DND-41 (cell line): ENCODE results near the gene HEY2.

Experiments
- ATAC-seq: fragments of 200-7000 bp; cut with Tn5 transposase; 3 replicates; pipeline ENCODE4 v1.9.1; 2021; ENCODE audit warnings: low read depth; ENCODE audit not compliant: insufficient read depth
- DNase-seq: peaks from one replicate; pipeline ENCODE4 v3.0.0-alpha.2; 2020
- H2AFZ ChIP-seq: 2 replicates; pipeline ENCODE4 v1.6.0; 2012; ENCODE audit warnings: low read depth, low read length
- H3K27ac ChIP-seq: 2 replicates; pipeline ENCODE4 v1.5.1; 2012; ENCODE audit warnings: low read length, inconsistent platforms
- H3K27me3 ChIP-seq: fragments of 200-600 bp; sonication (generic); 2 replicates; pipeline ENCODE4 v1.6.0; 2012; ENCODE audit warnings: low read length, mild to moderate bottlenecking, inconsistent platforms; ENCODE audit not compliant: insufficient read depth, poor library complexity
- H3K36me3 ChIP-seq: 2 replicates; pipeline ENCODE4 v1.5.1; 2012; ENCODE audit warnings: low read length, inconsistent platforms; ENCODE audit not compliant: insufficient read depth
- H3K4me1 ChIP-seq: 2 replicates; pipeline ENCODE4 v1.5.1; 2012; ENCODE audit warnings: mild to moderate bottlenecking, low read length; ENCODE audit not compliant: insufficient read depth
- H3K4me2 ChIP-seq: 2 replicates; pipeline ENCODE4 v1.6.0; 2012; ENCODE audit warnings: mild to moderate bottlenecking, moderate library complexity, low read length, inconsistent platforms; ENCODE audit not compliant: insufficient read depth
- H3K4me3 ChIP-seq, 2 experiments: fragments of 200-600 bp in 1 of 2; shearing (Covaris generic) in 1 of 2; 2 replicates each; pipeline ENCODE4 v1.5.1; 2012 to 2016; ENCODE audit warnings: inconsistent platforms in 2 of 2, low read length in 2 of 2, mild to moderate bottlenecking in 2 of 2, low read depth in 1 of 2, moderate library complexity in 1 of 2
- H3K79me2 ChIP-seq: 2 replicates; pipeline ENCODE4 v1.6.0; 2012; ENCODE audit warnings: low read length, inconsistent platforms; ENCODE audit not compliant: insufficient read depth
- H3K9ac ChIP-seq: 2 replicates; pipeline ENCODE4 v1.6.0; 2012; ENCODE audit warnings: low read depth, mild to moderate bottlenecking, inconsistent platforms, low read length, moderate library complexity
- H3K9me3 ChIP-seq: 2 replicates; pipeline ENCODE4 v1.5.1; 2012; ENCODE audit warnings: low read length, moderate library complexity, mild to moderate bottlenecking, inconsistent platforms; ENCODE audit not compliant: insufficient read depth, severe bottlenecking
- H4K20me1 ChIP-seq: 2 replicates; pipeline ENCODE4 v1.6.0; 2012; ENCODE audit warnings: low read length; ENCODE audit not compliant: insufficient read depth
- CTCF ChIP-seq: IDR thresholded peaks from 2 replicates; pipeline ENCODE4 v1.5.1; 2012; ENCODE audit warnings: borderline replicate concordance, low read length, moderate library complexity, mild to moderate bottlenecking; ENCODE audit not compliant: poor library complexity, severe bottlenecking; ENCODE audit errors: extremely low read depth
- EZH2 ChIP-seq: IDR thresholded peaks from 3 replicates; pipeline ENCODE4 v1.6.1; 2012; ENCODE audit warnings: borderline replicate concordance, low read depth, mild to moderate bottlenecking, moderate library complexity, low read length, inconsistent platforms; ENCODE audit not compliant: severe bottlenecking

HEY2 gene

GRCh38 chr6:125750692-125751333 is 1.4 kb downstream of the HEY2 start:
- no peaks in the 10 kb centered on the region for H3K9me3 ChIP-seq
- DNase-seq: no peak
- H3K79me2 ChIP-seq: no peaks in the 10 kb centered on the region
- H3K27ac ChIP-seq: no peak overlapping the region
- no peak for TF ChIP-seq CTCF
- TF ChIP-seq EZH2: no peak
- no peak overlapping the region for H3K4me2 ChIP-seq
- H3K4me1 ChIP-seq: peaks cover 13% of the 10 kb centered on the region
- no peak overlapping the region for H3K4me3 ChIP-seq
- H3K9ac ChIP-seq: no peak overlapping the region
- peaks cover 27% of the 10 kb centered on the region for H3K27me3 ChIP-seq
- no peak overlapping the region; the same call in 1 of the 2 replicates for H2AFZ ChIP-seq
- H3K36me3 ChIP-seq: no peaks in the 10 kb centered on the region
- ATAC-seq: no peak
- H4K20me1 ChIP-seq: no peaks in the 10 kb centered on the region

GRCh38 chr6:125751334-125751916 is 2.0 kb downstream of the HEY2 start:
- Histone ChIP-seq H3K27me3 (peaks cover 26% of the 10 kb centered on the region), H3K9ac (no peak overlapping the region), H4K20me1 (no peaks in the 10 kb centered on the region), H3K4me2 (no peak overlapping the region), H2AFZ (no peak overlapping the region), H3K79me2 (no peaks in the 10 kb centered on the region), H3K4me3 (no peak overlapping the region), H3K27ac (no peak overlapping the region), H3K9me3 (no peaks in the 10 kb centered on the region), H3K4me1 (peaks cover 9% of the 10 kb centered on the region), H3K36me3 (no peaks in the 10 kb centered on the region)
- no peak for ATAC-seq
- no peak for DNase-seq
- TF ChIP-seq EZH2: no peak
- no peak for TF ChIP-seq CTCF

GRCh38 chr6:125752773-125753172 is 3.3 kb downstream of the HEY2 start:
- Histone ChIP-seq H3K4me3 (no peak overlapping the region), H2AFZ (no peak overlapping the region), H4K20me1 (no peaks in the 10 kb centered on the region), H3K4me2 (no peak overlapping the region), H3K79me2 (no peaks in the 10 kb centered on the region), H3K27ac (no peak overlapping the region), H3K9ac (no peak overlapping the region), H3K9me3 (no peaks in the 10 kb centered on the region), H3K4me1 (no peaks in the 10 kb centered on the region), H3K27me3 (peaks cover 26% of the 10 kb centered on the region), H3K36me3 (no peaks in the 10 kb centered on the region)
- TF ChIP-seq CTCF: no peak
- no peak for TF ChIP-seq EZH2
- DNase-seq (no peak), ATAC-seq (no peak)
